ENCODE data around the gene ADAMTS13.

ADAMTS13 gene

GRCh38 chr9:133408042-133408441 lies 14.1 kb upstream of the ADAMTS13 start:
- no peak overlapping the region for H3K4me3 ChIP-seq (ENCODE audit: low read depth, low read length)
- in situ Hi-C loops (cut with HindIII; ENCODE audit: low sequenced_read_pairs) = no loop called here
- TF ChIP-seq CTCF (IDR thresholded peaks at IDR 0.05; ENCODE audit: low read depth, low read length, missing control alignments) = no peak
- DNase-seq (ENCODE audit: low read depth) = no peak

GRCh38 chr9:133415170-133415569 lies 7.0 kb upstream of the ADAMTS13 start:
- DNase-seq (ENCODE audit: low read depth) = no peak
- H3K4me3 ChIP-seq (ENCODE audit: low read depth, low read length) = no peak overlapping the region
- in situ Hi-C loops (cut with HindIII; ENCODE audit: low sequenced_read_pairs) = loop anchor here (5.0 kb wide), 2 partner anchors 43 to 47 kb away; no protein-coding TSS in a partner anchor
- TF ChIP-seq CTCF (IDR thresholded peaks at IDR 0.05; ENCODE audit: low read depth, low read length, missing control alignments) = no peak

DNA sequence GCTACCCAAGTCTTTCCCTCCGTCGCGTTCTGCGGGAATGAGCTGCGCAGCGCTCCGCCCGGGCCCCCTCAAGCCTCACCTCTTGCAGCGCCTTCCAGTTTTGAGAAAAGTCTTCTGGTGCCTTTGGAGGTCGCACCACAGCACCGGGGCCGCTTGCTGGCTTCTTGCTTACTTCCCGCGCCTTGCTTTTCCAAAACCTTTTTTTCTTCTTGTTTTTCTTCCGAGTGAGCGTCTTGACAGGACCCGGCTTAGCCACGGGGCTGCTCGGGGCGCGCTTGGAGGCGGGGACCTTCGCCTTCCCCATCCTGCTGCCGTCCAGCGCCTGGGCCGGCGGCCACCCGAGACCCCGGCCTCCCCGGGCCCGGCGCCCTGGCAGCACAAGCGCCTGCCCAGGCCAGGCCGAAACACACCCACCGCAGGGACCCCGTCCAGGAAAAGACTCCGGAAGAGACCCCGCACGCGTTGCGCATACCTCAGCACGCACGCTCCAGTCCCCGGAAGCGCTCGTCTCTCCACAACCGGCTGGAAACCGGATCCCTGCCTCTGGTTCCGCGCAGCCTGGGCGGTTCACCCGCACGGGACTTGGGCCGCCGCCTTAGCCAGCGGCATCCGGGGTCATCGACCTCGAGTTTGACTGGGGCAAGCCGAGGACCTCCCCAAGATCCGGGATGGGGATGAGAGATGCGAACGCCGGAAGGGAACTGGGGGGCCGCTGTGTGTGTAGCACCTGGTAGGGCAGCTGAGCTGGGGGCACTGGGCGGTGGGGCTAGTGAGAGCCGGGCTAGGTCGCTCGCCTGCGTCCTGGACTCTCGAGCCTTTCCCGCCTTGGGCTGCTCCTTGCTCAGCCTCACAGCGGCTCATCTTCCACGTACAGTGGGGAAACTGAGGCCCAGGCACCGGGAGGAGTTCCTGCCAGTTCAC lies 4.4 kb upstream of the ADAMTS13 start, which contains the start of gene REXO4:
Gene REXO4, minus strand, starts transcription at position 470 of the 921 bp plus-strand sequence. Its CDS starts 166 bp downstream, at position 304.
- peak within 1 kb of the TSS; percentile 88 for H3K4me3 ChIP-seq (ENCODE audit: low read depth, low read length)
- DNase-seq (ENCODE audit: low read depth) = peak; percentile 57
- in situ Hi-C loops (cut with HindIII; ENCODE audit: low sequenced_read_pairs) = loop anchor here (5.0 kb wide), 2 partner anchors 44 to 46 kb away; no protein-coding TSS in a partner anchor
- no peak for TF ChIP-seq CTCF (IDR thresholded peaks at IDR 0.05; ENCODE audit: low read depth, low read length, missing control alignments)

DNA sequence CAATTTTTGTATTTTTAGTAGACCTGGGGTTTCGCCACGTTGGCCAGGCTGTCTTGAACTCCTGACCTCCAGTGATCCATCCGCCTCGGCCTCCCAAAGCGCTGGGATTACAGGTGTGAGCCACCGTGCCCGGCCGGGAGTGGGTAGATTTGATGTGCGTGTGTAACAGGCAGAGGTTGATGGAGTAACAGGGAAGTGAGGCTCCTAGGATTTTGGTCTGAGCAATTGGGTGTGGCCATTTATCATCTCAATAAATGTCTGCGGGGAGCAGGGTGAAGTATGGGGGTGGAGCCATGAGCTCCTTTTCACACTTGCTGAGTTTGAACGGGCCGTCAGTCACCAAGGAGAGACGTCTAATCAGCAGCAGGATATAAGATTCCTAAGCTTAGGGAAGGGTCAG lies 3.2 kb upstream of the ADAMTS13 start:
- H3K4me3 ChIP-seq (ENCODE audit: low read depth, low read length) = peak overlapping the region; percentile 88

DNA sequence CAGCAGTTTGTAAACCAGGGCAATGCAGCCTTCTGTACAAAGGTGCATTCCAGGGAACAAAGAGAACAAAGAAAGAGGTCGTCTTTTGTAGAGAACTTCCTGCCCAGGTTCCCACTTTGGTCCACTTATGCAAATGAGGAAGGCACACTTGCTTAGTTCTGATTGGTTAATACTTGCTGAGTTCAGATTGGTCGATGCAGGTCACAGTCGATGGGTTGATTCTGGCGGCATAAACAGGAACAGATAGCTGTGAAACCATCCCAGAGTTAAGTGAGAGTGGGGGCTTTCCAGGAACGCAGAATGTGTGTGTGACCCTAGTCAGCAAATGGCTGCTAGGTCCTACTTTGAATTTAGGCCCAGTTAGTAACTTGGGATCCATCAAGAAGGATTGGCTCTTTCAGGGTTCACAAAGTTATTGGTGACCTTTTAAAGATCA lies 1.8 kb upstream of the ADAMTS13 start:
- H3K4me3 ChIP-seq (ENCODE audit: low read depth, low read length) = no peak overlapping the region
- TF ChIP-seq CTCF (IDR thresholded peaks at IDR 0.05; ENCODE audit: low read depth, low read length, missing control alignments) = no peak
- DNase-seq (ENCODE audit: low read depth) = no peak
- in situ Hi-C loops (cut with HindIII; ENCODE audit: low sequenced_read_pairs) = no loop called here

More for the DNA sequence above, 3.2 kb upstream of the ADAMTS13 start:
- TF ChIP-seq CTCF (IDR thresholded peaks at IDR 0.05; ENCODE audit: low read depth, low read length, missing control alignments) = no peak
- DNase-seq (ENCODE audit: low read depth) = no peak
- in situ Hi-C loops (cut with HindIII; ENCODE audit: low sequenced_read_pairs) = loop anchor here (5.0 kb wide), 2 partner anchors 43 to 47 kb away; no protein-coding TSS in a partner anchor

- no peak for TF ChIP-seq CTCF (IDR thresholded peaks at IDR 0.05; ENCODE audit: low read depth, low read length, missing control alignments)
- no peak overlapping the region for H3K4me3 ChIP-seq (ENCODE audit: low read depth, low read length)
- in situ Hi-C loops (cut with HindIII; ENCODE audit: low sequenced_read_pairs) = no loop called here
- DNase-seq (ENCODE audit: low read depth) = no peak
Measured at GRCh38 chr9:133423216-133423615, 1.0 kb downstream of the ADAMTS13 start.

All from astrocyte of the cerebellum (primary cell).